ENCODE measurements around the gene CHN1.

CHN1 gene

GRCh38 chr2:174918886-174919526, 86.2 kb downstream of the CHN1 start:
- DNase-seq = no peak

- DNase-seq = no peak
Observed at GRCh38 chr2:174916270-174916930, 88.8 kb downstream of the CHN1 start.

- peak; percentile 75 for DNase-seq
Observed at GRCh38 chr2:174914853-174915760, 90.1 kb downstream of the CHN1 start.

- DNase-seq = no peak
Observed at GRCh38 chr2:174908284-174908683, 96.9 kb downstream of the CHN1 start.

GRCh38 chr2:174903264-174903556, 102.0 kb downstream of the CHN1 start:
- no peak for DNase-seq

GRCh38 chr2:174902506-174903263, 102.5 kb downstream of the CHN1 start:
- no peak for DNase-seq

- no peak for DNase-seq
Observed at GRCh38 chr2:174901075-174901474, 104.1 kb downstream of the CHN1 start.

- DNase-seq = no peak
Observed at GRCh38 chr2:174897286-174897685, 107.9 kb downstream of the CHN1 start.

- DNase-seq = no peak
Observed at GRCh38 chr2:174893018-174893417, 112.2 kb downstream of the CHN1 start.

- no peak for DNase-seq
Observed at GRCh38 chr2:174892546-174892945, 112.6 kb downstream of the CHN1 start.

- DNase-seq = no peak
Observed at GRCh38 chr2:174888646-174889271, 116.4 kb downstream of the CHN1 start.

- no peak for DNase-seq
Observed at GRCh38 chr2:174888146-174888545, 117.0 kb downstream of the CHN1 start.

- DNase-seq = no peak
Observed at GRCh38 chr2:174882416-174882815, 122.8 kb downstream of the CHN1 start.

- no peak for DNase-seq
Observed at GRCh38 chr2:174881678-174882077, 123.5 kb downstream of the CHN1 start.

GRCh38 chr2:174878537-174879147, 126.5 kb downstream of the CHN1 start:
- DNase-seq = no peak

GRCh38 chr2:174877751-174878150, 127.4 kb downstream of the CHN1 start:
- no peak for DNase-seq

- no peak for DNase-seq
Observed at GRCh38 chr2:174877301-174877700, 127.9 kb downstream of the CHN1 start.

GRCh38 chr2:174874085-174874484, 131.1 kb downstream of the CHN1 start:
- DNase-seq = no peak

- DNase-seq = no peak
Observed at GRCh38 chr2:174873471-174873870, 131.7 kb downstream of the CHN1 start.

GRCh38 chr2:174870787-174871186, 134.4 kb downstream of the CHN1 start:
- DNase-seq = no peak

GRCh38 chr2:174868878-174869277, 136.3 kb downstream of the CHN1 start:
- DNase-seq = no peak

- DNase-seq = no peak
Observed at GRCh38 chr2:174866421-174866820, 138.8 kb downstream of the CHN1 start.
